ENCODE results near the gene GON4L.
"Not testable (repeated sequence)": the region's sequence is repeated elsewhere in the genome, so short reads cannot be mapped to it uniquely, and the experiment has no call there.

The GON4L gene

GRCh38 chr1:155840386-155840785 lies 16.6 kb downstream of the GON4L start:
- Mint-ChIP-seq H3K4me1 (peaks cover 14% of the 10 kb centered on the region), H3K9me3 (peaks cover 9% of the 10 kb centered on the region), H3K27me3 (ENCODE audit: low read depth, poor library complexity) (no peaks in the 10 kb centered on the region)

GRCh38 chr1:155835548-155835947 lies 21.5 kb downstream of the GON4L start:
- Mint-ChIP-seq H3K4me3 (no peak overlapping the region), H3K4me1 (peaks cover 11% of the 10 kb centered on the region), H3K27ac (peak overlapping the region; percentile 74), H3K27me3 (ENCODE audit: low read depth, poor library complexity) (no peaks in the 10 kb centered on the region), H3K36me3 (ENCODE audit: low read depth) (peaks cover 64% of the 10 kb centered on the region), H3K9me3 (peaks cover 21% of the 10 kb centered on the region)
- DNase-seq, result no peak
- TF ChIP-seq CTCF (IDR thresholded peaks at IDR 0.05), result no peak

More at GRCh38 chr1:155840386-155840785, 16.6 kb downstream of the GON4L start:
- TF ChIP-seq CTCF (IDR thresholded peaks at IDR 0.05), result no peak
- H3K4me3 Mint-ChIP-seq, result no peak overlapping the region
- H3K27ac Mint-ChIP-seq, result no peak overlapping the region
- DNase-seq, result no peak
- H3K36me3 Mint-ChIP-seq (ENCODE audit: low read depth), result peaks cover 52% of the 10 kb centered on the region

DNA sequence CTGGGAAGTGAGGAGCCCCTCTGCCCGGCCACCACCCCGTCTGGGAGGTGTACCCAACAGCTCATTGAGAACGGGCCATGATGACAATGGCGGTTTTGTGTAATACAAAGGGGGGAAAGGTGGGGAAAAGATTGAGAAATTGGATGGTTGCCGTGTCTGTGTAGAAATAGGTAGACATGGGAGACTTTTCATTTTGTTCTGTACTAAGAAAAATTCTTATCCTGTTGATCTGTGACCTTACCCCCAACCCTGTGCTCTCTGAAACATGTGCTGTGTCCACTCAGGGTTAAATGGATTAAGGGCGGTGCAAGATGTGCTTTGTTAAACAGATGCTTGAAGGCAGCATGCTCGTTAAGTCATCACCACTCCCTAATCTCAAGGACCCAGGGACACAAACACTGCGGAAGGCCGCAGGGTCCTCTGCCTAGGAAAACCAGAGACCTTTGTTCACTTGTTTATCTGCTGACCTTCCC lies 22.1 kb downstream of the GON4L start:
- not testable (repeated sequence) for H3K27ac Mint-ChIP-seq, H3K4me3 Mint-ChIP-seq
- peaks cover 64% of the 10 kb centered on the region for H3K36me3 Mint-ChIP-seq (ENCODE audit: low read depth)

GRCh38 chr1:155834296-155834926 lies 22.6 kb downstream of the GON4L start:
- no peak for DNase-seq
- Mint-ChIP-seq H3K27me3 (ENCODE audit: low read depth, poor library complexity) (no peaks in the 10 kb centered on the region), H3K9me3 (peaks cover 21% of the 10 kb centered on the region), H3K36me3 (ENCODE audit: low read depth) (peaks cover 69% of the 10 kb centered on the region), H3K4me3 (no peak overlapping the region), H3K27ac (no peak overlapping the region), H3K4me1 (peaks cover 11% of the 10 kb centered on the region)
- TF ChIP-seq CTCF (IDR thresholded peaks at IDR 0.05), result no peak

More for the DNA sequence above, 22.1 kb downstream of the GON4L start:
- DNase-seq; H3K27me3 Mint-ChIP-seq (ENCODE audit: low read depth, poor library complexity): not testable (repeated sequence)
- peaks cover 21% of the 10 kb centered on the region for H3K9me3 Mint-ChIP-seq
- peaks cover 11% of the 10 kb centered on the region for H3K4me1 Mint-ChIP-seq

- H3K4me3 Mint-ChIP-seq, result no peak overlapping the region
- peaks cover 64% of the 10 kb centered on the region for H3K36me3 Mint-ChIP-seq (ENCODE audit: low read depth)
- no peak overlapping the region for H3K27ac Mint-ChIP-seq
- TF ChIP-seq CTCF (IDR thresholded peaks at IDR 0.05), result no peak
- H3K9me3 Mint-ChIP-seq, result peaks cover 21% of the 10 kb centered on the region
- H3K27me3 Mint-ChIP-seq (ENCODE audit: low read depth, poor library complexity), result no peaks in the 10 kb centered on the region
- H3K4me1 Mint-ChIP-seq, result peaks cover 11% of the 10 kb centered on the region
- DNase-seq, result no peak
Measured at GRCh38 chr1:155833665-155834295, 23.2 kb downstream of the GON4L start.

DNA sequence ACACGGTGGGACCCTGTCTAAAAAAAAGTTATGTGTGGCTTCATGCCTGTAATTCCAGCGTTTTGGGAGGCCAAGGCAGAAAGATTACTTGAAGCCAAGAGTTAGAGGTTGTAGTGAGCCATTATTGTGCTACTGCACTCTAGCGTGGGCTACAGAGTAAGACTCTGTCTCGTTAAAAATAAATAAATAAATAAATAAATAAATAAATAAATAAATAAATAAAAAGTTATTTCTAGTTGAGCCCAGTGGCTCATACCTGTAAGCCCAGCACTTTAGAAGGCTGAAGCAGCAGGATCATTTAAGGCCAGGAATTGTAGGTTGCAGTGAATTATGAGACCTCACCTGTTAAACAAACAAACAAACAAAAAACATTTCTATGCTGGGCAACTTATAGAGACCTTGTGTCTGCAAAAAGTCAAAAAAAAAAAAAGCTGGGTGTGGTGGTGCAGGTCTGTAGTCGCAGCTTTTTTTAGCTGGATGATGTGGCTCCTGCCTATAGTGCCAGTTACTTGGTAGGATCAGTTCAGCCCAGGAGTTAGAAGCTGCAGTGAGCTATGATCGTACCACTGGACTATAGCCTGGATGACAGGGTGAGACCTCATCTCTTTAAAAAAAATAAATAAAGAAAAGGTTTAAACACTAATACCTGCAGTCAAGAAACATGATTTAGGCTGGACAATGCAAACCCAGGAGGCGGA lies 25.6 kb downstream of the GON4L start:
- H3K4me1 Mint-ChIP-seq, result peaks cover 3% of the 10 kb centered on the region
- no peaks in the 10 kb centered on the region for H3K27me3 Mint-ChIP-seq (ENCODE audit: low read depth, poor library complexity)
- no peak for DNase-seq
- H3K36me3 Mint-ChIP-seq (ENCODE audit: low read depth), result peaks cover 62% of the 10 kb centered on the region
- no peak for TF ChIP-seq CTCF (IDR thresholded peaks at IDR 0.05)
- H3K27ac Mint-ChIP-seq, result no peak overlapping the region
- peaks cover 18% of the 10 kb centered on the region for H3K9me3 Mint-ChIP-seq
- no peak overlapping the region for H3K4me3 Mint-ChIP-seq

All from nephron progenitor cell (in vitro differentiated cells).